Brain pericyte (primary cell): Measurements from ENCODE around the gene C11orf52.

Experiments
- DNase-seq: peaks from one replicate; pipeline ENCODE4 v3.0.0-alpha.2; 2012; ENCODE audit warnings: low read depth, low spot score

The C11orf52 gene

DNA sequence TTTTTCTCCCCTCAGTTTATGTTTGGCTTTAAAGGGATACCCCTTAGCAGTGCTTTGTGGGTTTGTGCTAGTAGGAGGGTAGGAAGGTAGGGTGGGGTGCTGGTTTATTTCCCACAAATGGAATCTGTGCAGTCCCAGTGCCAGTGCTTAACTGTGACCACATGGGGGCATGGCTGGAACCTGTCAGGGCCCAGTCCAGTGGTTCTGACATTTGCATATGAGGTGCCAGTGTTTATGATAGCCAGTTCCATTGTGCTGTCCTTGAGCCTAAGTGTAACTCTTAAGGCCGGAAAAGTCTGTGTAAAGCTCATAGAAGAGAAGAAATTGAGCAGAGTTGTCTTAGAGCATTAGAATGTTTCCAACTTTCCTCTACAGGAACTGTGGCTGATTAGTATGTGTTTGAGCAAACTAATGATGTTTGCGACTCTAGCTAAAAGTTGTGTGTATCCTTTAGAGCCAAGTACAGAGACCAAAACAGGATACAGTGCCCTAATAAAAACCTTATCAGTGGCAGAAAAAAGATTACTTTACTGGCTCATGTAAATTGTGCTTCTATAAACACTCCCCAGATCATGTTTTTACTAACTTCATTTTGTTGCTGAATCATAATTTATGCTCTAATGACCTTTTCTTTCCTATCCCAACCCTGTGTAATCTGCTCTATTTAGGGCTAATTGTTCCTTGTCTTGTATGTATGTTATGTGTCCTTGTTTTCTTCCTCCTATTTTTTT is 56.5 kb downstream of the C11orf52 start:
- no peak for DNase-seq

GRCh38 chr11:111976119-111976766 is 57.5 kb downstream of the C11orf52 start:
- no peak for DNase-seq
